Anterior cingulate cortex (tissue), 58 donors: Measurements from ENCODE around the gene CCDC152.
"Not testable (repeated sequence)": the region's sequence is repeated elsewhere in the genome, so short reads cannot be mapped to it uniquely, and the experiment has no call there.

Experiments
- DNase-seq, 58 donors: peaks; one replicate each; lab custom pipeline; 2025; lab: John Stamatoyannopoulos, UW

Gene CCDC152

DNA sequence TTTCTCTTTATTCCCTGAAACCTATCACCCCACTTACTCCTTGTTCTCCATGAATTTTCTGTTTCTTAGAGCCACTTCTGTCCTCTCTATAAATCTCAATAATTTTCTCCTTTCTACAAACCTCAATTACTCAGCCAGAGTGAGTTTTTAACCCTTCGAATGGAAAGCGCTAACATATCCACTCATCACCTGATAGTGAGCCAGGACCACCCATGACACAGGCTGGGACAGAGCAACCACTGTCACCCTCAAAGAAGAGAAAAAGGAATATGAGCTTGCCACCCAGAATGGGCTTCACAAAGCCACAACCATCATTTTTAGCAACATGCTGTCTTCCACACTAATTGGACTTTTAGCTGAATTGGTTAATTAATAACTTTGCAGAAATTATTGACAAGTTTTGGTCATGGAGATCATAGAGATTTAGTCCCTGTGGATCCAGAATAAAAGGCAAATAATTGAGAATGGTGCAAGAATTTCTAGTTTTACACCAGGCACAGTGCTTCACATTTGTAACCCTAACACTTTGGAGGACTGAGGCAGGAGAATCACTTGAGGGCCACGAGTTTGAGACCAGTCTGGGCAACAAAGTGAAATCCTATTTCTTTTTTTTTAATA, 87.2 kb downstream of the CCDC152 start:
- DNase-seq = no peak

DNA sequence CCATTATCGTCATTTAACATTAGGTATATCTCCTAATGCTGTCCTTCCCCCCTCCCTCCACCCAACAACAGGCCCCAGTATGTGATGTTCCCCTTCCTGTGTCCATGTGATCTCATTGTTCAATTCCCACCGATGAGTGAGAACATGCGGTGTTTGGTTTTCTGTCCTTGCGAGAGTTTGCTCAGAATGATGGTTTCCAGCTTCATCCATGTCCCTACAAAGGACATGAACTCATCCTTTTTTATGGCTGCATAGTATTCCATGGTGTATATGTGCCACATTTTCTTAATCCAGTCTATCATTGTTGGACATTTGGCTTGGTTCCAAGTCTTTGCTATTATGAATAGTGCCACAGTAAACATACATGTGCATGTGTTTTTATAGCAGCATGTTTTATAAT, 87.8 kb downstream of the CCDC152 start:
- not testable (repeated sequence) for DNase-seq

DNA sequence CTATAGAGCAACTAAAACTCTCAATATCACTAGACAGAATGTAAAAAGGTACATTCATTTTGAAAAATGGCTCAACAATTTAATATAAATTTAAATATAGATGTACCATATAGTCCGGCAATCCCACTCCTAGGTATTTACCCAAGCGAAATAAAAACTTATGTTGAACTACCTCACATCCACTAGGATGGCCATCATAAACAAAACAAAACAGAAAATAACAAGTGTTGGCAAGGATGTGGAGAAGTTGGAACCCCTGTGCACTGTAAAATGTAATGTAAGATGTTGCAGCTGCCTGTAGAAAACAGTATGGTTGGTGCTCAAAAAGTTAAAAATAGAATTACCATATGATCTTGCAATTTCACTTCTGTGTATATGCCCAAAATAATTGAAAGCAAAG, 91.9 kb downstream of the CCDC152 start:
- no peak for DNase-seq

DNA sequence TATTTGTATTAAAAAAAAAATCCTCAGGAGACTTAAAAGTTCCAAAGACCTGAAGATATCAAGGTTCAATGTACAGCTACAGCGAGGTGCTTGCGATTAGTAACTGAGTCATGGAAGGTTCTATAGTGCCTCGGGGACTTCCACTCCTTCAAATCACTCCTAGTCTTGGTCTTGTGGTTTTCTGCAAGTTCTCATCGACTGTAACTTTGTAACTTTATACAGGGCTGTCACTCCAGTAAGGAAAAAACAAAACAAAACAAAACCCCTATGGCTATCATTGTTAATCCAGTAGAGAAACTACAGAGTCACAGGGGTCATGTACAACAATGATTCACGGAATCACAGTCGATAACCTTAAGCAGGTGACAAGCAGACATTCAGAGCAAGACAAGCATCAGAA, 94.9 kb downstream of the CCDC152 start:
- no peak for DNase-seq
